ENCODE results near the gene PIGK. TPM values are rescaled to one million over a fixed set of nuclear protein-coding genes. Genes with fewer than 3 reads are reported as not detected.
A peak's percentile ranks its signal among the peaks of the same experiment; 100 is the strongest.

PIGK gene
- total RNA-seq: 10 to 100 TPM; 15.1 to 26.6 TPM

DNA sequence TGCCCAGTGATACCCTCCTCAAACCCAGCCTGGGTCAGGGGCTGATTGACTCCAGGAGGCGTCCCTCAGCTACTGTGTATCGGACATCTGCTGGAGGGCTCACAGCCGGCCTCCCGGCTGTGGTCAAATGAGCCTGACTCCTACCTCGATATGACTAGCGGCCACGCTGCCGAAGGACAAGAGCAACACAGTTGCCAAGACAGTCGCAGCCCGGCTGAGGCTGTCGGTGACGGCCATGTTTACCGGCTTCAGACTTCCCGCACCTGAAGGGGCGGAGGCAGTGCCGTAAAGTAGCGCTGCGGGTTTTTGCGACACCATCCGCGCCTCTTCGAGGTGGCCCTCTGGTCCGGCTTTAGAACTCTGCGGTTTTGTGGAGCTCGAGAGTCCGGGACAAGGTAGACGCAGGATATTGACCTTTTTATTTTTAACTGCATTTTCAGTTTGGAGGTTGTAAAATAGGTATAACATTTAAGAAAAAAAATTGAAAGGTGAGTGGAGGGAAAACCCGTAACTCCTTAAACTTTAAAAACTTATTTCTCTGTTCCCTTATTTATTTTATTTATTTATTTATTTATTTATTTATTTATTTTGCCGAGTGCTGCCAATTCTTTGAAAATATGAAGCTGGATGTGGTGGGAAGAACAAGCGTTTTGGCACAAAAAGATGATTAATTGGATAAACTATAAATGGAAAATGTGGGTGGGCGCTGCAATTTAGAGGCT lies at the start of gene PIGK:
Gene PIGK, minus strand, starts transcription at position 265 of the 722 bp plus-strand sequence. Its CDS starts 28 bp downstream, at position 237.
- peak; percentile 86 to 87 for DNase-seq (ENCODE audit: low spot score in 2 of 2)
- H3K9me3 Mint-ChIP-seq: peaks cover 0 to 3% of the 10 kb centered on the region in 2 donors
- peaks cover 21 to 25% of the 10 kb centered on the region in 2 donors for H3K36me3 Mint-ChIP-seq
- ATAC-seq: peak; percentile 94 to 98
- peak within 1 kb of the TSS; percentile 94 to 96 for H3K27ac Mint-ChIP-seq

DNA sequence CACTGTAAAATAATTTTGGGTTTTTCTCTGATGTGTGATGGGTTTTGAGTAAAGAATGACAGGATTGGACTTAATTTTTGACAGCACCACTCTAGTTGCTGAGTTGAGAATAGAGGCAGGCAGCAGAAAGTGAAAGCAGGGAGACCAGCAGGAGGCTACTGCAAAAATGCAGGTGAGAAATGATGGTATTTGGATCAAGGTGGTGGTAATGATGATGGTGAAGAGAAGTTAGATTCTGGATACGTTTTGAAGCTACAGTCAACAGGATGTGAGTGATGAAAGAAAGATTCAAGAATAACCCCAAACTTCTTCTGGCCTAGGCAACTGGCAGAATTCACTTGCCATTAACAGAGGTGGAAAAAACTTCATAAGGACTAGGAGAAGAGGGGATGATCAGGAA lies 47.8 kb upstream of the PIGK start:
- Mint-ChIP-seq H3K36me3 (no peaks in the 10 kb centered on the region), H3K9me3 (peaks cover 0 to 10% of the 10 kb centered on the region in 2 donors), H3K27ac (no peak overlapping the region)
- DNase-seq (ENCODE audit: low spot score in 2 of 2): no peak
- peak in 1 of 2 donors; percentile 31 for ATAC-seq

DNA sequence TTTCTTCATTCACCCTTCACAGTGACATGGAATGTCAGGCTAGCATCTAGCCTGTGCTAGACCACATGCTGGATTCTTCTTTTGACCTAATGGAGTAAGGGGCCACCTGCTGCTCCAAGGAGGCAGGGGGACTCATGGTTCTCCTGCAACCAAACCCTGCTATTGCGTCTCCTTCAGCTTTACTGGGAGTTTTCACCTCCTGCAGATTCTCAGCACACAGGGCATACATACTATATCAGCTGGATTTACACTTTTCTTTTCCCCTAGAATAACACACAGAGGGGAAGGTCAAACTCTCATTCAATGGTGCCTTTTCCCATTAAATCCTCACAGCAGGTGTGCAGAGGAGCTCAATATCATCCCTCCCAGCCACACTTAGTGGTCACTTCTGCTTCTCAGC lies 46.0 kb upstream of the PIGK start:
- no peak for DNase-seq (ENCODE audit: low spot score in 2 of 2)
- Mint-ChIP-seq H3K9me3 (peaks cover 0 to 10% of the 10 kb centered on the region in 2 donors), H3K36me3 (no peaks in the 10 kb centered on the region), H3K27ac (no peak overlapping the region)
- ATAC-seq: no peak

DNA sequence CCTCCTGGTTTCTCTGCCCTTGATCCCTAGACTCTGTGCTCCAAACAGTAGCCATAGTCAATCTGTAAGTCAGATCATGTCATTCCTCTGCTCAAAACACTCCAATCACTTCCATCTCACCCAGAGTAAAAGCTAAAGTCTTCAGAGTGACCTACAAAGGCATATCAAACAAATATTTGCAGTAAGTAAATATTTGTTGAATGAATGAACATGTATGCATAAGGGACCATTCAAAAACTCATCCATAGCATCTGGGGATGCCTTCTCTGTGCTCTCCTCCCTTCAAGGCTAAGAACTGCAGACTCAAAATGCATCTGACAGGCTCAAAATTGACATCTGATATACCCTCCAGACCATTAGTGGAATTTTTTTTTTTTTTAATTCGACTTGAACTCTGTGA lies 44.5 kb upstream of the PIGK start:
- ATAC-seq: no peak
- DNase-seq (ENCODE audit: low spot score in 2 of 2): no peak
- Mint-ChIP-seq H3K36me3 (no peaks in the 10 kb centered on the region), H3K9me3 (peaks cover 0 to 10% of the 10 kb centered on the region in 2 donors), H3K27ac (no peak overlapping the region)

DNA sequence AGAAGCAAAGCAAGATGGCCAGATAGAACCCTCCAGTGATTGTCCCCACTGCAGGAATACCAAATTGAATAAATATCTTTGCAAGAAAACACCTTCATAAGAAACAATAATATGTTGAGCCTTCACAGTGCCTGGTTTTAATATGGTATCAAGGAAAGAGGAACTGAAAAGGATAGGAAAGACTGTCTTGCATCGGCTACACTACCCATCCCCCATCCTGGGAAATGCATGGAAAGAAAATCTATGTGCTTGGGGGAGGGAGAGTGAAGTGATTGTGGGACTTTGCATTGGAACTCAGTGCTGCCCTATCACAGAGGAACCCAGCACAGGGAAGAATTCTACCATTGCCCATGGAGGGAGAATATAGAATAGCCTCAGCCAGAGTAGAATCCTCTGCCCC lies 34.0 kb upstream of the PIGK start:
- H3K9me3 Mint-ChIP-seq: peaks cover 58% of the 10 kb centered on the region in 2 donors
- peaks cover 38 to 67% of the 10 kb centered on the region in 2 donors for H3K36me3 Mint-ChIP-seq
- ATAC-seq (no peak), DNase-seq (ENCODE audit: low spot score in 2 of 2) (no peak)
- no peak overlapping the region for H3K27ac Mint-ChIP-seq

DNA sequence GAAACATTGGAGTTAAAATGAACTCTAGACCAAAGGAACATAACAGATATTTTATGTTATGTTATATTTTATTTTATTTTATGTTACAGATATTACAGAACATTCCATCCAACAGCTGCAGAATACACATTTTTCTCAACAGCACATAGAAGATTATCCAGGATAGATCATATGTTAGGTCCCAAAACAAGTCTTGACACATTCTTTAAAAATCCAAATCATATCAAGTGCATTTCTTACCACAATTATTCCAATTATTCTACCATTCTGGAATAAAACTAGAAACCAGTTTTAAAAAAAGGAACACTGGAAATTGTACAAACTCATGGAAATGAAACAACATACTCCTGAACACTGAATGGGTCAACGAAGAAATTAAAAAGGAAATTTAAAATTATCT lies 30.9 kb upstream of the PIGK start:
- ATAC-seq (no peak), DNase-seq (ENCODE audit: low spot score in 2 of 2) (no peak)
- Mint-ChIP-seq H3K36me3 (peaks cover 50 to 69% of the 10 kb centered on the region in 2 donors), H3K9me3 (peaks cover 52 to 68% of the 10 kb centered on the region in 2 donors), H3K27ac (no peak overlapping the region)

DNA sequence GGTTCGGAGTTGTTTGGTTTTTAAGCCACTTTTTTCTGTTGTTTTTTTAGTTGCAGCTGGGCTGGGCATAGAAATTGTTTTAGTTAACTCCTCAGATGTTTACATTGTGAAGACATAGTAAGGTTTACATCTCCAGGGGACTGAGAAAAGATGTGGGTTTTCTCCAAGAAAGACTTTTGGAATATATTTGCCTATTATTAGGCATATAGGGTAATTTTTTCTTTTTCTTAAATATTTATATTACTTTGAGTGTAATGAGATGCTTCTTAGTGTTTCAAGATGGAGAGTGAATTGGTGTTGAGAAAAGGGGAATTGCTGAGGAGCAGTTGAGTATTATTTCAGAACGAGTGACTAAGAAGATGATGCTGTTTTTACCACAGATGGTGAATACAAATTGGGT lies 26.6 kb upstream of the PIGK start:
- Mint-ChIP-seq H3K27ac (peak overlapping the region in 1 of 2 donors; percentile 39), H3K9me3 (peaks cover 32 to 40% of the 10 kb centered on the region in 2 donors), H3K36me3 (peaks cover 36 to 41% of the 10 kb centered on the region in 2 donors)
- DNase-seq (ENCODE audit: low spot score in 2 of 2): no peak
- no peak for ATAC-seq

DNA sequence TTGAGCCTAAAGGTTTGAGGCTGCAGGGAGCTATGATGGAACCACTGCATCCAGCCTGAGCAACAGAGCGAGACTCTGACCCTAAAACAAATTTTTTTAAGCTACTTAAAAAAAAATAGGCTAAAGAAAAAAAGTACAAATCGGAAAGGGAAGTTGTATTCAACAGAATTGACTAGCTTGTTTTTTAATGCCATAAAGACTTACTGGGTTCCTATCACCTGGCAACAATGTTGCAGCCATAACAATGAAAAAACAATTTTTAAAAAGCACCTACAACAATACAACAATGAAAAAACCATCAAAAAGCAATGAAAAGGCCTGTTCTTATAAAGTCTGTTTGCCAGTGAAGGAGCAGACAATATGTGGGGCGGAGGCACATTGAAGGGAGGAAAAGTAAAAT lies 20.1 kb upstream of the PIGK start:
- Mint-ChIP-seq H3K27ac (no peak overlapping the region), H3K36me3 (peaks cover 0 to 4% of the 10 kb centered on the region in 2 donors), H3K9me3 (peaks cover 0 to 11% of the 10 kb centered on the region in 2 donors)
- DNase-seq (ENCODE audit: low spot score in 2 of 2) (no peak), ATAC-seq (no peak)

DNA sequence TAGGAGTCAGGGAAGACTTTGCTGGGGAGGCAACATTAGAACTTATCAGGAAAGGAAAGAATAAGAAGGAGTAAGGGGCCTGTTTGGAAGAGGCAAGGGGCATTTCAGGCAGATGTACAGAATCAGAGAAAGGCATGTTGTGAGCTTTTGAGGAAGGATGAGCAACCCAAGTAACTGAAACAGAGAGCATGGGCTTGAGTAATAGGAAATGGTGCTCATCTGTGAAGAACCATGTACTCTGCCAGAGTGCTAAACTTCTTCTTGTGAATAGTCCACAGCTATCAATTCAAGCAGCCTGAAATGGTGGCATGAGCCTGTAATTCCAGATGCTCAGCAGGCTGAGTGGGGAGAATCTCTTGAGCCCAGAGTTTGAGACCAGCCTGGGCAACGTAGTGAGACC lies 19.2 kb upstream of the PIGK start:
- ATAC-seq (peak in 1 of 2 donors; percentile 59), DNase-seq (ENCODE audit: low spot score in 2 of 2) (no peak)
- Mint-ChIP-seq H3K36me3 (peaks cover 0 to 4% of the 10 kb centered on the region in 2 donors), H3K9me3 (peaks cover 0 to 11% of the 10 kb centered on the region in 2 donors), H3K27ac (peak overlapping the region in 1 of 2 donors; percentile 46)

DNA sequence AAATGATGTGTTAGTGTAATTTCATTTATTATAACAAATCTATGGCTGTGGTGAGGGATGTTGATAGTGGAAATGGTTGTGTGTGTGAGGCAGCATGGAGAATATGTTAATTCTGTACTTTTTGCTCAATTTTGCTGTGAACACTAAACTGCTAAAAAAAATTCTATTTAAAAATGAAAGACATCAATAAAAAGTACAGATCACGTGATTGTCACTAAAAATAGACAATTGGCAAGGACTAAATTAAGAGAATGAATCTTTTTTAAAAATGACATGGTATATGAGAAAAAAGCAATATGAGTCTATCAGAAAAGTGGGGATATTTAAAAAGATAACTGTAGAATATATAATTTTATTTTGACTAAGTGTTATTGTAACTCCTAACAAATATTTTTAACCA lies 15.7 kb upstream of the PIGK start:
- DNase-seq (ENCODE audit: low spot score in 2 of 2) (no peak), ATAC-seq (no peak)
- Mint-ChIP-seq H3K27ac (no peak overlapping the region), H3K9me3 (peaks cover 5 to 9% of the 10 kb centered on the region in 2 donors), H3K36me3 (peaks cover 0 to 6% of the 10 kb centered on the region in 2 donors)

DNA sequence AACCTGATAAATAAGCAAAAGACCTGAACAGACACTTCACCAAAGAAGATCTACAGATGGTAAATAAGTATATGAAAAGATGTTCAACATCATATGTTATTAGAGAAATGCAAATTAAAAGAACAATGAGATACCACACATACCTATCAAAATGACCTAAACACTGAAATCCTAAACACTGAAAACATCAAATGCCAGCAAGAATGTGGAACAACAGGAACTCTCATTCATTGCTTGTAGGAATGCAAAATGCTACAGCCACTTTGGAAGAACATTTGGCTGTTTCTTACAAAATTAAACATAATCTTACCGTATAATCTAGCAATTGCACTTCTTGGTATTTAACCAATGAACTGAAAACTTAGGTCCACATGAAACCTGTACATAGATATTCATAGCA lies 14.9 kb upstream of the PIGK start:
- Mint-ChIP-seq H3K36me3 (peaks cover 0 to 6% of the 10 kb centered on the region in 2 donors), H3K9me3 (peaks cover 5 to 9% of the 10 kb centered on the region in 2 donors), H3K27ac (no peak overlapping the region)
- ATAC-seq (no peak), DNase-seq (ENCODE audit: low spot score in 2 of 2) (no peak)

DNA sequence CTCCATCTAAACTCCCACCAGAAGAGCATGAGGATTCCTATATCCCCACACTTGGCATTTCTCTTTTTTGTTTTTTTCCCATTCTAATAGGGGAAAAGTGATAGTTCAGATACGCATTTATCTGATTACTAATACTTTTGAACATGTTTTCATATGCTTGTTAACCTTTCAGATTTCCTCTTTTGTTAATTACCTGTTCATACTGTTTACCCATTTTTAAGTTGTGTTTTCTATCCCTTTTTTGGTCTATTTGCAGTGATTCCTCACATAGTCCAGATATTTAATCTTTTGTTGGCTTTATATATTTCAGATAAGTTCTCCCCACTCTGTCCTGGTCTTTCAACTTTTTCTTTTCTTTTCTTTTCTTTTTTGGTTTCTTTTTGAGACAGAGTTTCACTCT lies 13.6 kb upstream of the PIGK start:
- DNase-seq (ENCODE audit: low spot score in 2 of 2): no peak
- no peak for ATAC-seq
- H3K9me3 Mint-ChIP-seq: peaks cover 5 to 9% of the 10 kb centered on the region in 2 donors
- H3K36me3 Mint-ChIP-seq: peaks cover 0 to 6% of the 10 kb centered on the region in 2 donors
- H3K27ac Mint-ChIP-seq: no peak overlapping the region

DNA sequence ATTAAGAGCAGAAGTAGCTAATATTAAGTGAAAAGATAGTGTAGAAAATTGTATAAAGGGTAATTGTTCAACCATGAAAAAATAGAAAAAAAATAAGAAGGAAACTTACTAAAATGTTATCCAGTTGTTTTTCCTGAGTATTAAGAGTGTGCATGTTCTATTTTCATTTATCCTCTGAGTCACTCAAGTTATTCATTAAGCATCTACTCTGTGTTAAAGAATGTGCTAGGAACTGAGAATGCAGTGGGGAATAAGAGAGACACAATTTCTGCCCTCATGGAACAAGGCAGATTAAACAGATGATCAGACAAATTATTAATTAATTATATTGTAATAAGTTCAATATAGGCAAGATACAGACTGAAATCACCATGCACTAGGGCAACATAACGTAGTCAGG lies 10.8 kb upstream of the PIGK start:
- Mint-ChIP-seq H3K9me3 (peaks cover 5 to 9% of the 10 kb centered on the region in 2 donors), H3K36me3 (peaks cover 0 to 6% of the 10 kb centered on the region in 2 donors), H3K27ac (no peak overlapping the region)
- ATAC-seq: no peak
- no peak for DNase-seq (ENCODE audit: low spot score in 2 of 2)

DNA sequence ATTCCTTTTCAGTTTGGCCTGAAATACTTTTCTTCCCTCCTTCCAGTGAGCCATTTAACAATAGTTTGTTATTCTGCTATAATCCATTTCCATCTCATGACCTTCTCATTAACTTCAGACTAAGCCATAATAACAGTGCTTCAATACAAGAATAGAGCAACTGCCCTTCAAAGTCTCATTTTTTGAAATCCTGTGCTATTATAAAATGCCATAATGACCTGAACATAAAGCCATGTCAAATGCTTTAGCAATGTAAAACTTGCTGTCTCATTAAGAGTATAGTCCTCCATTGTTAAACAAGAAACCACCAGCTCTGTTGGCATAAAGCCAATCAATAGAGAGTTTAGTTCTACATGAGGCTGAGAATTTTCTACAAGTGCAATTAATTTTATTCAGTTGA lies 9.6 kb upstream of the PIGK start:
- DNase-seq (ENCODE audit: low spot score in 2 of 2) (no peak), ATAC-seq (no peak)
- peaks cover 0 to 6% of the 10 kb centered on the region in 2 donors for H3K36me3 Mint-ChIP-seq
- peaks cover 0 to 9% of the 10 kb centered on the region in 2 donors for H3K9me3 Mint-ChIP-seq
- H3K27ac Mint-ChIP-seq: no peak overlapping the region

DNA sequence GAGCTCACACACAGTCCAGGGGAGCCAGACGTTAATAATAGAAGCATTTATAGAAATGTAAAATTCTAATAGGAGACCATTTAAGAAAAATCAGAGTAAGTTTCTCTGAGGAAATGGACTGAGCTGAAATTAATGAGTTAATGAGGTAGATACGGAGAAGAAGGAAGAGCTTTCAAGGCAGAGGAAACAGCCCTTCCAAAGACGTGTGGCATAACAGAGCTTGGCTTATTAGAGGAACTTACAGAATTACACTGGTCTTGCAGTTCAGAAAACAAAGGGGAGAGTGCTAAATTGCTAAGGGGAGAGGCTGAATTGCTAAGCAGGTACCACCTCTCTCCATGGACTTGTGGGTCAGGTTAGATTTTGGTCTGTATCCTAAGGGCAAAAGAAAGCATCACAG lies 8.2 kb upstream of the PIGK start:
- Mint-ChIP-seq H3K9me3 (peaks cover 0 to 3% of the 10 kb centered on the region in 2 donors), H3K36me3 (peaks cover 9% of the 10 kb centered on the region in 2 donors), H3K27ac (no peak overlapping the region)
- DNase-seq (ENCODE audit: low spot score in 2 of 2) (no peak), ATAC-seq (no peak)

DNA sequence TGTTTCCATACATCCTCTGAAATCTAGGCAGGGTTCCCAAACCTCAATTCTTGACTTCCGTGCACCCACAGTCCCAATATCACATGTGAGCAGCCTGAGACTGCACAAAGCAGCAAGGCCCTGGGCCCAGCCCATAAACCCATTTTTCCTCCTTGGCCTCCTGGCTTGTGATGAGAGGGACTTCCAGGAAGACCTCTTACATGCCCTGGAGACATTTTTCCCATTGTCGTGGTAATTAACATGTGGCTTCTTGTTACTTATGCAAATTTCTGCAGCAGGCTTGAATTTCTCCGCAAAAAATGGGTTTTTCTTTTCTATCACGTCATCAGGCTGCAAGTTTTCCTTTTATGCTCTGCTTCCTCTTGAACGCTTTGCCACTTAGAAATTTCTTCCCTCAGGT lies 3.3 kb upstream of the PIGK start:
- H3K36me3 Mint-ChIP-seq: peaks cover 21 to 25% of the 10 kb centered on the region in 2 donors
- no peak for ATAC-seq
- peaks cover 0 to 3% of the 10 kb centered on the region in 2 donors for H3K9me3 Mint-ChIP-seq
- H3K27ac Mint-ChIP-seq: no peak overlapping the region
- DNase-seq (ENCODE audit: low spot score in 2 of 2): no peak

DNA sequence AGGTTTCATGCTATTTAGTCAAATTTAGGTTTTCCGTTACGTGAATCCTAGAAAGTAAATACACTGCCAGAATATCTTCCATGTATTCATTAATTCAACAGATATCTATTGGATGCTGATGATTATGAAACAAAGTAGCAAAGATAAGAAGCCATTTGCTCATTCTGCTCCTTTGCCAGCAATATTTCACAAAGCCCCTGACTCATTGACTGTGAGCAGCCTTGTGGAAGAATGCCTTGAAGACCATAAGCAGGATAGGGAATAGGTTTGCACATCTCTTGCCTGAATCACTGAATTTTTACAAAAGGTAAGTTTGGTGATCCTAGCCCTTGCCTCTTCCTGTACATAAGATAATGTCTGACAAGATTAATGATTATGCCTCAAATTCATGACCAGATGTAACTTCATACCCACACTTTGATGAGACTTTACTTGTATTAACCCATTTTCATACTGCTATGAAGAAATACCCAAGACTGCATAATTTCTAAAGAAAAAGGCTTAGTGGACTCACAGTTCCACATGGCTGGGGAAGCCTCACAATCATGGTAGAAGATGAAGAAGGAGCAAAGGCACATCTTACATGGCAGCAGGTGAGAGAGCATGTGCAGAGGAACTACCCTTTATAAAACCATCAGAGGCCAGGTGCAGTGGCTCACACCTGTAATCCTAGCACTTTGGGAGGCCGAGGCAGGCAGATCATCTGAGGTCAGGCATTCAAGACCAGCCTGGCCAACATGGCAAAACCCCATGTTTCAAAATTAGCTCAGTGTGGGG lies 1.6 kb upstream of the PIGK start:
- H3K9me3 Mint-ChIP-seq: peaks cover 0 to 3% of the 10 kb centered on the region in 2 donors
- H3K27ac Mint-ChIP-seq: peak overlapping the region in 1 of 2 donors; percentile 94
- H3K36me3 Mint-ChIP-seq: peaks cover 21 to 25% of the 10 kb centered on the region in 2 donors
- DNase-seq (ENCODE audit: low spot score in 2 of 2) (no peak), ATAC-seq (no peak)
